HEK293 (cell line): ENCODE results near the gene CSDE1.

ENCODE experiments used
- CTCF ChIA-PET: fragments of 350-600 bp; formaldehyde crosslinking; extraction: SDS; loops from one replicate; lab custom pipeline; 2021; ENCODE audit warnings: antibody characterized with exemption; lab: Yijun Ruan, JAX
- POLR2A ChIA-PET: fragments of 300-600 bp; formaldehyde crosslinking; extraction: SDS; loops from one replicate; lab custom pipeline; 2020; ENCODE audit warnings: antibody characterized with exemption, inconsistent platforms; lab: Yijun Ruan, JAX
- H3K27ac ChIP-seq: fragments of 200-500 bp; sonication (Bioruptor generic); 2 replicates; pipeline ENCODE4 v1.5.1; 2014; ENCODE audit warnings: low read depth, low read length, control low read depth, inconsistent platforms; ENCODE audit errors: extremely low read depth
- H3K36me3 ChIP-seq, 2 experiments: fragments of 200-500 bp in 1 of 2; sonication (Bioruptor generic) in 1 of 2; 1 replicate in 1 of 2; 2 replicates in 1 of 2; pipeline ENCODE4 v1.5.1; 2014 to 2017; ENCODE audit warnings: inconsistent platforms in 2 of 2, low read length in 2 of 2; ENCODE audit not compliant: control insufficient read depth in 2 of 2, insufficient read depth in 1 of 2
- H3K4me1 ChIP-seq: fragments of 200-500 bp; sonication (Bioruptor generic); 2 replicates; pipeline ENCODE4 v1.5.1; 2014; ENCODE audit warnings: mild to moderate bottlenecking, low read length, inconsistent platforms; ENCODE audit not compliant: control insufficient read depth, insufficient read depth
- H3K4me3 ChIP-seq: 2 replicates; pipeline ENCODE4 v1.5.1; 2011; ENCODE audit warnings: low read depth, mild to moderate bottlenecking, control low read depth, low read length, moderate library complexity
- H3K9me3 ChIP-seq: fragments of 200-500 bp; sonication (Bioruptor generic); 2 replicates; pipeline ENCODE4 v1.5.1; 2014; ENCODE audit warnings: low read depth, low read length, inconsistent platforms; ENCODE audit not compliant: control insufficient read depth, insufficient read depth
- EGR2 ChIP-seq: fragments of 450-650 bp; formaldehyde crosslinking; IDR thresholded peaks from 2 replicates; pipeline ENCODE4 v1.5.1; 2016; ENCODE audit warnings: low read depth, missing biosample characterization, missing genetic modification characterization
- MEIS1 ChIP-seq: sonication (generic); formaldehyde crosslinking; IDR thresholded peaks from 2 replicates; pipeline ENCODE4 v1.8.1; 2022; ENCODE audit warnings: missing genetic modification reagents, mild to moderate bottlenecking, borderline replicate concordance
- SCRT2 ChIP-seq: fragments of 450-650 bp; formaldehyde crosslinking; IDR thresholded peaks from 2 replicates; pipeline ENCODE4 v1.5.1; 2016; ENCODE audit warnings: missing biosample characterization, missing genetic modification characterization
- SP3 ChIP-seq: fragments of 450-650 bp; formaldehyde crosslinking; IDR thresholded peaks from 2 replicates; pipeline ENCODE4 v1.5.1; 2016; ENCODE audit warnings: missing biosample characterization, missing genetic modification characterization
- ZIC2 ChIP-seq: fragments of 450-650 bp; formaldehyde crosslinking; IDR thresholded peaks from 2 replicates; pipeline ENCODE4 v1.5.1; 2016; ENCODE audit warnings: missing biosample characterization, missing genetic modification characterization
- ZNF10 ChIP-seq: fragments of 450-650 bp; formaldehyde crosslinking; IDR thresholded peaks from 2 replicates; pipeline ENCODE4 v1.5.1; 2017; ENCODE audit warnings: missing biosample characterization, missing genetic modification characterization
- ZNF121 ChIP-seq: fragments of 450-650 bp; formaldehyde crosslinking; IDR thresholded peaks from 2 replicates; pipeline ENCODE4 v1.5.1; 2016; ENCODE audit warnings: missing biosample characterization, missing genetic modification characterization
- ZNF132 ChIP-seq: fragments of 450-650 bp; formaldehyde crosslinking; IDR thresholded peaks from 2 replicates; pipeline ENCODE4 v1.5.1; 2017; ENCODE audit warnings: missing biosample characterization, missing genetic modification characterization, borderline replicate concordance
- ZNF138 ChIP-seq: fragments of 450-650 bp; formaldehyde crosslinking; IDR thresholded peaks from 2 replicates; pipeline ENCODE4 v1.5.1; 2016; ENCODE audit warnings: missing biosample characterization, missing genetic modification characterization, borderline replicate concordance
- ZNF169 ChIP-seq: fragments of 450-650 bp; formaldehyde crosslinking; IDR thresholded peaks from 2 replicates; pipeline ENCODE4 v1.5.1; 2016; ENCODE audit warnings: missing biosample characterization, missing genetic modification characterization
- ZNF335 ChIP-seq: fragments of 450-650 bp; formaldehyde crosslinking; conservative IDR thresholded peaks from 2 replicates; pipeline ENCODE4 v1.5.1; 2016; ENCODE audit warnings: missing biosample characterization, missing genetic modification characterization
- ZNF350 ChIP-seq: fragments of 450-650 bp; formaldehyde crosslinking; IDR thresholded peaks from 2 replicates; pipeline ENCODE4 v1.5.0; 2017; ENCODE audit warnings: missing biosample characterization, mild to moderate bottlenecking, missing genetic modification characterization
- ZNF48 ChIP-seq: fragments of 450-650 bp; formaldehyde crosslinking; IDR thresholded peaks from 2 replicates; pipeline ENCODE4 v1.5.1; 2016; ENCODE audit warnings: missing biosample characterization, missing genetic modification characterization
- ZNF529 ChIP-seq: fragments of 450-650 bp; formaldehyde crosslinking; IDR thresholded peaks from 2 replicates; pipeline ENCODE4 v1.5.1; 2017; ENCODE audit warnings: missing genetic modification characterization, missing biosample characterization; ENCODE audit not compliant: insufficient replicate concordance
- ZNF654 ChIP-seq: fragments of 450-650 bp; formaldehyde crosslinking; IDR thresholded peaks from 2 replicates; pipeline ENCODE4 v1.5.1; 2016; ENCODE audit warnings: low read depth, missing biosample characterization, missing genetic modification characterization
- ZNF658 ChIP-seq: fragments of 450-650 bp; formaldehyde crosslinking; IDR thresholded peaks from 2 replicates; pipeline ENCODE4; 2016; ENCODE audit warnings: missing biosample characterization, missing genetic modification characterization
- ZNF785 ChIP-seq: fragments of 450-650 bp; formaldehyde crosslinking; IDR thresholded peaks from 2 replicates; pipeline ENCODE4 v1.5.1; 2016; ENCODE audit warnings: missing biosample characterization, missing genetic modification characterization
- ZNF837 ChIP-seq: fragments of 450-650 bp; formaldehyde crosslinking; IDR thresholded peaks from 2 replicates; pipeline ENCODE4 v1.5.1; 2016; ENCODE audit warnings: missing biosample characterization, missing genetic modification characterization
- ZXDB ChIP-seq: fragments of 450-650 bp; formaldehyde crosslinking; IDR thresholded peaks from 2 replicates; pipeline ENCODE4 v1.5.1; 2016; ENCODE audit warnings: missing biosample characterization, missing genetic modification characterization
- TF ChIP-seq, protein P1 (sequence below): fragments of 450-650 bp; formaldehyde crosslinking; IDR thresholded peaks from 2 replicates; pipeline ENCODE4 v1.5.1; 2016; ENCODE audit warnings: missing biosample characterization, missing genetic modification characterization
- TF ChIP-seq, protein P2 (sequence below): fragments of 450-650 bp; formaldehyde crosslinking; IDR thresholded peaks from 2 replicates; pipeline ENCODE4 v1.5.1; 2016; ENCODE audit warnings: missing biosample characterization, missing genetic modification characterization, borderline replicate concordance
- TF ChIP-seq, protein P3 (sequence below): fragments of 450-650 bp; formaldehyde crosslinking; IDR thresholded peaks from 2 replicates; pipeline ENCODE4 v1.5.1; 2016; ENCODE audit warnings: missing biosample characterization, missing genetic modification characterization
- TF ChIP-seq, protein P4 (sequence below): fragments of 450-650 bp; formaldehyde crosslinking; IDR thresholded peaks from 2 replicates; pipeline ENCODE4 v1.5.1; 2016; ENCODE audit warnings: missing biosample characterization, missing genetic modification characterization
- TF ChIP-seq, protein P5 (sequence below): IDR thresholded peaks from 2 replicates; pipeline ENCODE4 v1.6.1; 2011; ENCODE audit warnings: mild to moderate bottlenecking, low read depth, low read length, borderline replicate concordance
- TF ChIP-seq, protein P6 (sequence below): fragments of 450-650 bp; formaldehyde crosslinking; IDR thresholded peaks from 2 replicates; pipeline ENCODE4 v1.5.1; 2016; ENCODE audit warnings: missing biosample characterization, missing genetic modification characterization

CSDE1 gene

DNA sequence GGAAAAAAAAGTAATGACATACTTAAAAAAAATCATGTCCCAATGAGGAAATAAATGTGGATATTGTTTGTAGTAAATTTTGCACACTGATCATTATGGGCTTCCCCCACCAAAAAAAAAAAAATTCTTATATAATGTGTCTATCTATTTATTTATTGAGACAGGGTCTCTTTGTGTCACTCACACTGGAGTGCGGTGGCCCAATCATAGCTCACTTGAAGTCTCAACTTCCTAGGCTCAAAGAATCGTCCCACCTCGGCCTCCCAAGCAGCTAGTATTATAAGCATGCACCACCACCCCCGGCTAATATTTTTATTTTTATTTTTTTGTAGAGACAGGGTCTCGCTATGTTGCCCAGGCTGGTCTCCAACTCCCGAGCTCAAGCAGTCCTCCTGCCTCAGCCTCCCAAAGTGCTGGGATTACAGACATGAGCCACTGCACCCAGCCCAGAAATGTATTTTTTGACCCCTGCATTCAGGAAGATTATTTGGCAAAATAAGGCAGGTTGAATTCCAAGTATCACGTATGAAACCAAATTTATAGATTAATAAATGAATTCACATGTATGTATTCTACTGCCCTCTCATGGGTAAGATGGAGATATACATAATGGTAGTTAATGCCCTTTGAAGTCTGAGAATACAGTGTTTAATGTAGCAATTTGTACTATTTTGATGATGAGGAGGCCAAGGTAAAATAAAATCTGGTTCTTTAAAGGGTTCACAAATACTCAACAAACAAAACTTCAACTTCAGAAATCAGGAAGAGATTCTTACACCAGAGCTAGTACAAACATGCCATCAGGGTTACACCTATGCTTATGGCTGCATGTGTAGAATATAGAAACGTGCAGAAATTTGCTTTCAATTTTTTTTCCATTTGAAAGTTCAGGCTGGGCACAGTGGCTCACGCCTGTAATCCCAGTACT, 86.5 kb downstream of the CSDE1 start:
- POLR2A ChIA-PET = interaction anchor here (1.3 kb wide), 1 partner anchor 29 kb away, joined by 3 read pairs; no protein-coding TSS in a partner anchor
- Histone ChIP-seq H3K27ac (no peak overlapping the region), H3K36me3 (no peaks in the 10 kb centered on the region), H3K4me3 (no peak overlapping the region), H3K9me3 (no peaks in the 10 kb centered on the region), H3K4me1 (peaks cover 6% of the 10 kb centered on the region; the same call in 1 of the 2 replicates)
- TF ChIP-seq, protein P1, sequence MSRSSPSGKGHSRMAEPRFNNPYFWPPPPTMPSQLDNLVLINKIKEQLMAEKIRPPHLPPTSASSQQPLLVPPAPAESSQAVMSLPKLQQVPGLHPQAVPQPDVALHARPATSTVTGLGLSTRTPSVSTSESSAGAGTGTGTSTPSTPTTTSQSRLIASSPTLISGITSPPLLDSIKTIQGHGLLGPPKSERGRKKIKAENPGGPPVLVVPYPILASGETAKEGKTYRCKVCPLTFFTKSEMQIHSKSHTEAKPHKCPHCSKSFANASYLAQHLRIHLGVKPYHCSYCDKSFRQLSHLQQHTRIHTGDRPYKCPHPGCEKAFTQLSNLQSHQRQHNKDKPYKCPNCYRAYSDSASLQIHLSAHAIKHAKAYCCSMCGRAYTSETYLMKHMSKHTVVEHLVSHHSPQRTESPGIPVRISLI (tag by site-specific recombination) = 0 out of 2 replicates have a peak, but pooled peaks have one; percentile 37
- TF ChIP-seq ZNF837 (tag by site-specific recombination) (no peak), ZIC2 (no peak), ZNF121 (tag by site-specific recombination) (peak; percentile 89), SP3 (no peak), ZNF654 (tag by site-specific recombination) (peak; percentile 51), ZNF169 (no peak)
- TF ChIP-seq, protein P2, sequence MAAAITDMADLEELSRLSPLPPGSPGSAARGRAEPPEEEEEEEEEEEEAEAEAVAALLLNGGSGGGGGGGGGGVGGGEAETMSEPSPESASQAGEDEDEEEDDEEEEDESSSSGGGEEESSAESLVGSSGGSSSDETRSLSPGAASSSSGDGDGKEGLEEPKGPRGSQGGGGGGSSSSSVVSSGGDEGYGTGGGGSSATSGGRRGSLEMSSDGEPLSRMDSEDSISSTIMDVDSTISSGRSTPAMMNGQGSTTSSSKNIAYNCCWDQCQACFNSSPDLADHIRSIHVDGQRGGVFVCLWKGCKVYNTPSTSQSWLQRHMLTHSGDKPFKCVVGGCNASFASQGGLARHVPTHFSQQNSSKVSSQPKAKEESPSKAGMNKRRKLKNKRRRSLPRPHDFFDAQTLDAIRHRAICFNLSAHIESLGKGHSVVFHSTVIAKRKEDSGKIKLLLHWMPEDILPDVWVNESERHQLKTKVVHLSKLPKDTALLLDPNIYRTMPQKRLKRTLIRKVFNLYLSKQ (tag by site-specific recombination) = no peak
- TF ChIP-seq, protein P3, sequence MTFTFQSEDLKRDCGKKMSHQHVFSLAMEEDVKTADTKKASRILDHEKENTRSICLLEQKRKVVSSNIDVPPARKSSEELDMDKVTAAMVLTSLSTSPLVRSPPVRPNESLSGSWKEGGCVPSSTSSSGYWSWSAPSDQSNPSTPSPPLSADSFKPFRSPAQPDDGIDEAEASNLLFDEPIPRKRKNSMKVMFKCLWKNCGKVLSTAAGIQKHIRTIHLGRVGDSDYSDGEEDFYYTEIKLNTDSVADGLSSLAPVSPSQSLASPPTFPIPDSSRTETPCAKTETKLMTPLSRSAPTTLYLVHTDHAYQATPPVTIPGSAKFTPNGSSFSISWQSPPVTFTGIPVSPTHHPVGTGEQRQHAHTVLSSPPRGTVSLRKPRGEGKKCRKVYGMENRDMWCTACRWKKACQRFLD (tag by site-specific recombination) = no peak
- CTCF ChIA-PET = interaction anchor here (0.5 to 2.2 kb wide), 8 partner anchors 22 to 324 kb away, joined by 3 to 9 read pairs (median 4); no protein-coding TSS in a partner anchor

DNA sequence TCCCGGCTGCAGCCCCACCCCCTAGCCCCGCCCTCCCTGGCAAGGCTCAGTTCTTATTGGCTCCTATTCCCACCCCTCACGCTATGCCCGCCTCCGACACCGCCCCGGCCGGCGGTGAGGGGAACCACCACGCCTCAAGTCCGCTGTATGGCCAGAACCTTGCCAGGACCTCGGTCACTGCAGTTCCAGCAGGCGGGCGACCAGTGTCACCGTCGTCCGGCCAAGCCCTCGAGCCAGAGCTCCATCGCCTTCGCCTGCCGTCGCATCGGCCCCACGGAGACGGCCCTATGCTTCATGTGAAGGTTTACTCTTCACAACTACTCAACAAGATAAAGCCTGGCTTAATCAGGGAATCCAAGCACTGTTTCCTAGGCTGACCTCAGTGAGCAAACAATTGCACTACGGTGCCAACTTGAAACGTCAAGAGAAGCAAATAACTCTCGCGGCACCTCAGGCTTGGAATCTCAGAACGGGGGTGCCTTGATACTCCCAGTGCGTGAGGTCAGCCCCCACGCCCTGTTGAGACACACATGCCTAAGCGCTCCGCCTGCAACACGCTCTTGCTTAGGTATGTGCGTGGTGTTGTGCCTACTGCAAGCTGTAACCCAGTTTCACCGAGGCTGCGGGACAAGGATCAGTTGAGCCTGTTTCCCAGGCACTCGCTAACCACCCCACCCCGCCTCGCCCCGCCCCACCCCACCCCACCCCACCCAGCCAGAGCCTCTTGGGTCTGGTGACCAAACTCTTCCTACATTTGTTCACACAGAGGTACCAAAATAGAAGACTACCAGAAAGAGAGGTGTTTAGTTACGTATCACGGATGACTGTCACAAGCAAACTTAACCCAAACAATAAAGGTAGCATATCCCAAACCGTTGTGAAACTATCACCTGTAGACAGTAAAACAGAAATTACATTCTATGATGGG, 87.4 kb downstream of the CSDE1 start:
- Histone ChIP-seq H3K36me3 (no peaks in the 10 kb centered on the region), H3K9me3 (no peaks in the 10 kb centered on the region), H3K27ac (peak overlapping the region; percentile 64; the same call in 1 of the 2 replicates), H3K4me3 (peak overlapping the region; percentile 80), H3K4me1 (peaks cover 6% of the 10 kb centered on the region; the same call in 1 of the 2 replicates)
- ChIA-PET POLR2A (interaction anchor here (0.5 to 2.4 kb wide), 10 partner anchors 10 to 866 kb away, joined by 3 to 15 read pairs (median 6); partner anchors contain the start of genes BCAS2, NRAS and TRIM33), CTCF (interaction anchor here (0.6 to 2.2 kb wide), 6 partner anchors 15 to 324 kb away, joined by 4 to 9 read pairs (median 4); partner anchors contain the start of gene AMPD1)
- TF ChIP-seq ZNF132 (tag by site-specific recombination) (no peak), ZNF658 (tag by site-specific recombination) (no peak), ZNF10 (peak; percentile 66; the same call in 1 of the 2 replicates), EGR2 (tag by site-specific recombination) (peak; percentile 46; the same call in 1 of the 2 replicates), ZNF350 (tag by site-specific recombination) (no peak), MEIS1 (CRISPR knock-in tag) (no peak), ZNF335 (tag by site-specific recombination) (peak; percentile 98), ZNF529 (tag by site-specific recombination) (no peak), ZNF138 (no peak), SCRT2 (peak; percentile 9; the same call in 1 of the 2 replicates), ZXDB (peak; percentile 32; the same call in 1 of the 2 replicates), ZNF48 (tag by site-specific recombination) (no peak), ZNF785 (no peak)
- TF ChIP-seq, protein P4, sequence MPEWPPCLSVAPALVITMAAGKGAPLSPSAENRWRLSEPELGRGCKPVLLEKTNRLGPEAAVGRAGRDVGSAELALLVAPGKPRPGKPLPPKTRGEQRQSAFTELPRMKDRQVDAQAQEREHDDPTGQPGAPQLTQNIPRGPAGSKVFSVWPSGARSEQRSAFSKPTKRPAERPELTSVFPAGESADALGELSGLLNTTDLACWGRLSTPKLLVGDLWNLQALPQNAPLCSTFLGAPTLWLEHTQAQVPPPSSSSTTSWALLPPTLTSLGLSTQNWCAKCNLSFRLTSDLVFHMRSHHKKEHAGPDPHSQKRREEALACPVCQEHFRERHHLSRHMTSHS = no peak
- TF ChIP-seq, protein P5, sequence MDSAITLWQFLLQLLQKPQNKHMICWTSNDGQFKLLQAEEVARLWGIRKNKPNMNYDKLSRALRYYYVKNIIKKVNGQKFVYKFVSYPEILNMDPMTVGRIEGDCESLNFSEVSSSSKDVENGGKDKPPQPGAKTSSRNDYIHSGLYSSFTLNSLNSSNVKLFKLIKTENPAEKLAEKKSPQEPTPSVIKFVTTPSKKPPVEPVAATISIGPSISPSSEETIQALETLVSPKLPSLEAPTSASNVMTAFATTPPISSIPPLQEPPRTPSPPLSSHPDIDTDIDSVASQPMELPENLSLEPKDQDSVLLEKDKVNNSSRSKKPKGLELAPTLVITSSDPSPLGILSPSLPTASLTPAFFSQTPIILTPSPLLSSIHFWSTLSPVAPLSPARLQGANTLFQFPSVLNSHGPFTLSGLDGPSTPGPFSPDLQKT = no peak
- TF ChIP-seq, protein P6, sequence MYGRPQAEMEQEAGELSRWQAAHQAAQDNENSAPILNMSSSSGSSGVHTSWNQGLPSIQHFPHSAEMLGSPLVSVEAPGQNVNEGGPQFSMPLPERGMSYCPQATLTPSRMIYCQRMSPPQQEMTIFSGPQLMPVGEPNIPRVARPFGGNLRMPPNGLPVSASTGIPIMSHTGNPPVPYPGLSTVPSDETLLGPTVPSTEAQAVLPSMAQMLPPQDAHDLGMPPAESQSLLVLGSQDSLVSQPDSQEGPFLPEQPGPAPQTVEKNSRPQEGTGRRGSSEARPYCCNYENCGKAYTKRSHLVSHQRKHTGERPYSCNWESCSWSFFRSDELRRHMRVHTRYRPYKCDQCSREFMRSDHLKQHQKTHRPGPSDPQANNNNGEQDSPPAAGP (tag by site-specific recombination) = peak; percentile 66
